Measurements from ENCODE around the gene RBM33.

The RBM33 gene

DNA sequence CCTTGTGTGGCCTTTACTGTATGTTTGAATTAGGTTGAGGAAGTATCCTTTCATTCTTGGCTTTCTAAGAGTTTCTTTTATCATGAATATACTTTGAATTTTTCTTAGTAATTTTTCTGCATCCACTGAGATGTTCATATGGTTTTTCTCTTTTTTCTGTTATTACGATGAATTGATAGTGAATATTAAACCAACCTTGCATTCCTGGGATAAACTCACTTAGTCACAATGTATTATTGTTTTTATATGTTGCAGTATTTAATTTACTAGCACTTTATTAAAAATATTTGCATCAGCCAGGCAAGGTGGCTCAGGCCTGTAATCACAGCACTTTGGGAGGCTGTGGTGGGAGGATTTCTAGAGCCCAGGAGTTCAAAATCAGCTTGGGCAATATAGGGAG is 15.3 kb upstream of the RBM33 start:
- no peak for DNase-seq (ENCODE audit: low read depth)

DNA sequence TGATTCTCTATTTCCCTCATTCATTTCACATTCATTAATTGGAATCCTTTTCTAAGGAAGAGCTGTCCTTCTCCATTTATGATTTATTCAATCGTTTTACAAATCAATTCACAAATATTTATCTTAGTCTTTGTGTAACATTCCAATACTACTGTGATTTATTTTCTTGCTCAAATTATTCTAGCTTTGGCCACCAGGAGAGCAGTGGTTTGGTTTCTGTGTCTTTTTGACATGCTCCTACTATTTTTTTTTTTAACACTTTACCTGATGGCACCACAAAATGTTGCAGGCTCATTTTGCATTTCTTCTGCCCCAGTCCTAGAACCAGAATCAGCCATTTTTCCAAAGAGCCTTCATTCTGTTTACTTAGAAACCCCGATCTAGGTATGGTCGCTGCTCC is 13.3 kb upstream of the RBM33 start:
- DNase-seq (ENCODE audit: low read depth), result no peak

DNA sequence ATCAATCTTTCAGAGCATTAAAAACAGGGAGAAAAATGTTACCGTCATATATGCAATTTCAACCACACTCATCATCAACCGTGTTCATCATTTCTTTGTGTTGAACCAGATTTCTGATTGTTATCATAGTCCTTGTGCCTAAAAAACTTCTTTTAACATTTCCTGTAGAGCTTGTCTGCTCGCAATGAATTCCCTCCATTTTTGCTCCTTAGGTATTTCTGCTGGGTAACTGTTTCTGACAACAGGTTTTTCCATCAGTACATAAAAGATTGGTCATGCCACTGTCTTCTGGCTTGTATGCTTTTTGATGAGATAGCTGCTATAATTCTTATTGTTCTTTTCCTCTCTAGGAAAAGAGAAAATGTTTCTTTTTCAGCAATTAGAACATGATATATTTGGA is 8.6 kb upstream of the RBM33 start:
- no peak for DNase-seq (ENCODE audit: low read depth)

DNA sequence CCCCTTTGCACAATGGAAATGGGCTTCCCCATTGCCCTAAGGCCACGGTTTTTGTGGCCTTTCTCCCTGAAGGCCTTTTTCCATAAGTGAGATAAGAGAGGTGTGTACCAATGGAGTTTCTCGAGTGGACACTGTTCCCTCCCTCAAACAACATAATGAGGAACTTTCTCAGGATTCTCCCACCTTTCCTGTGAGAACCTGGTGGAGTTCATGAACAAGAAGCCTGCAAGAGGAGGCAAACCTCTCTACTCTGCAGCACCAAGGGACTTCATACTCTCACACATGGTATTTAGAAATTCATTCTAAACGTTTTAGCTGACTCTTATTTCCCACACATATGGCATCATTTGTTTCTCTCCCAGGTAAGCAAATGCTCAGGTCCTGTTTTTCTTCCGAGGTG is 7.3 kb upstream of the RBM33 start:
- DNase-seq (ENCODE audit: low read depth), result no peak

DNA sequence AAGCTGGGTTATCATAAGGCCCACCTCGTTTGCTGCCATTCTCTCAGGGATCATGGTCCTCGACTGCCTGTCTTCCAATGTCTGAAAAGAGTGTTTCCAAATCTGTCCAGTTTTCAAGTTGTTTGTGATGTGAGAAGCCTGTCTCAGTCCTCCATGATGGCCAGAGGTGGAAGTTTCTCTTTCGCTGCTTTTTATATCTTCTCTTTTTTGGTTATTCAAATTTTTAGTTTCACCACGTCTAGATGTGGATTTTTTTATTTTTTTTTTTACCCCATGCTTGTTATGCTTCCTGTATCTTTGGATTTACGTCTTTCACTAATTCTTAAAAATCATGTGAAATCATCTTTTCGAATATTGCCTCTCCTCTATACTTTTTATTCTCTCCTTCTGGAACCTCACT is 6.1 kb upstream of the RBM33 start:
- DNase-seq (ENCODE audit: low read depth), result no peak

DNA sequence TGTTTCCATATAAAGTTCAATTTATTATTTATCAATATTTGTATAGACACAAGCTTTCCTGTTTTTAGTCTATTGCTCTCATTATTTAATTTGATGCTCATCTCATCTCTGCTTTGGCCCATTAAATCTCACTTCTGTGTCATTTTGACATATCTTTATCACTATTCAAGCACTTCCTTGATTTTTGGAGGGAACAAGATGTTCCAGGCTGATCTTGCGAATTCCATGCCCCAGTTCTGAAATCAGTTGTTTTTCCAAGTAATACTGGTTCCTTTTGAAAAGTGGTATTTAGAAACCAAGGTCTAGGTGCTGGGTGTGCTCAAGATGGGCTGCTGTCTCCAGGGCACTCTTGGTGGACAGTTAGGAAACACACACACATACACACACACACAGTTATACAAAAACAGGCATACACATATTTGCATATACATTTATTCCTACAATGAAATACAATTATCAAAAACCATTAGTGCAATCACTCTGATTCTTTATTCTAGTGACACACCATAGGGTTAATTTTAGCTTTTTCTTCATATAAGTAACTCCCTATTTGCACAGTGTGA is 4.4 kb upstream of the RBM33 start:
- no peak for DNase-seq (ENCODE audit: low read depth)

DNA sequence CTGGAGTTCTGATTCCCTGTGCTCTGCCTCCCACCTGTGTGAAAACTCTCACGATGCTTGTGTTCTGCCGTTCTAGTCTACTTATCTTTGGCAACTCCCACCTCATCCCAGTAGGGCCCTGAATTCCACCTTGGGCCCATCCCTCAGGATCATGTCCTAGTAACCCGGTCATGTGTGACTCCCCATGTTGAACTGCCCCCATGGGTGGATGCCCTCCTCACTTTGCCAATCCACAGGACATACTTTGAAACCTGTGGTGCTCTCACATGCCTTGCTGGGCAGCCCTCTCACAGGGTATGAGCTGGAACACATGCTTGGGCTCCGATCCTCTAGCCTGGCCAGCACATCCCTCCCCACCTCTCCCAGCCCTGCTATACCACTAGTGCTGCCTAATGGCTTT is 3.8 kb upstream of the RBM33 start:
- no peak for DNase-seq (ENCODE audit: low read depth)

DNA sequence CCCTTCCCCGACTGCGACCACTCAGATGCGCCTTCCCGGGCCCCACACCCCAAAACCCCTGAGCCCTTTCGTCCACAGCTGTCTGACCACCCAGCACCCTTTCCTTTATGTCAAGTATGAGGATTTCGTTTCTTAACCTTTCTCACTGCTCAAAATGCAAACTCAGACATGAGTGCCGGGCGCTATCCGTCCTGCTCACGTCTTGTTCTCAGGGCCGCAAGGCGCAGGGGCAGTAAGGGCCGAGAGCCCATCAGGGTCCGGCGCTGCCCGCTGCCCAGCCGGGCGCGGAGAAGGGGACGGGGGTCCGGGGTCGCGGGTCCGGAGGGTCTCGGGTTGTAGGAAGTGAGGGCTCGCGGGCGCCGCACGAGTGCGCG is 670 bp upstream of the RBM33 start:
- no peak for DNase-seq (ENCODE audit: low read depth)

DNA sequence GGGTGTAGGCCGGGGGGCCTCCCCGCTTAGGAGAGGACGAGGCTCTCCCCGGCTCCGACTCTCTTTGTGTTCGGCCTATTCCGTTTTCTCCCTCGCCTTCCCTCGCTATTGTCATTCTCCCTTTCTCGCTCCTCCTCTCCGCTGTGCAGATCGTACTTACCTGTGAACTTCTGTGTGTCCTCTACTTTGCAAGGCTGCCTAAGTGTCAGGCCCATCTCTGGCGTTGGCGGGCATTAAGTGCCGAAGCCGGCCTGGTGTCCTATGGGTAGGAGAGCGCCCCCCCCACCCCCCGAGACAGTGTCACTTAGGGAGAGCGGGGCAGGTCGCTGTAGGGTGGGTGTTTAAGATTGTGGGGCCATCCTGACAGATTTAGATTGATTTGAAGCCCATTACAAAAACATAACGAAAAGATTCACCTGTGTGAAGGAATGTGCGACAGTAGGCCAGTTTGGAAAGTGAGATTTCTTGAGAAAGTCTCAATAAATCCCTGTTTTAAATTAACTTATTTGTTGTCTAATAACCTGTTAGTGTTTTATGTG is 579 bp downstream of the RBM33 start:
- peak; percentile 17 for DNase-seq (ENCODE audit: low read depth)

DNA sequence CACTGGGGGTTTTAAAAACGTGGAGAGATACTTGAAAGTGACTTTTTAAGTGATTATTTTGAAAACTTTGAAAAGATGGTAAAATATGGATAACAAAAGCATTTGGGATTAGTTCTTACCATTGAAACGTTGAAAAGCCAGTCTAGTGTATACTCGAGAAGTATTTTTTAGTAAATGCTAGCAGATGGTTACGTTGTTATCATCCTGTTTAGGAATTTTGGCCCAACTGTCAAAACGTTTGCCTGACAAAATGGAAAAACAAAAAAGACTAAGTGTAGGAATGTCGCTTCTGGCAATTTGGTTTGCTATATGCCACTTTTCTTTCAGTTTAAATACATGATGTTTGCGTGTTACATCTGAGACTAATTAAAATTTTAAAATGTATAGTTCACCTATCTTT is 1.2 kb downstream of the RBM33 start:
- no peak for DNase-seq (ENCODE audit: low read depth)

DNA sequence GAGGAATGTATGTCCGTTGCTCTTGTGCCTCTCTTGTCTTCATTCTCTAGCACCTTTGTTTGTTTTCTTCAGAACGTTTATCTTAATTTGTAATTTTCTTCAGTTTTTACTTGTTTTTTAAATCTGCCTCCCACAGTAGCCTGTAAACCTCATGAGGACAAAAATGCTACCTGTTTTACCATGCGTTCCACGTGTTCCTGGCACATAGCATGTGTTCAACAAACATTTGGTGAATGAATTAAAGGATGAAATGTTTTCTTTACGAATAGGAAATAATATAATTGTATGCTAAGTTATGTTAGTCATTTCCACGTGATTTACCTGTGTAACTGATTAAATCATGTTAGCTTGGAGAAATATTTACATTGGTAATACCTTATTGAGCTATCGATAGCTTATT is 2.2 kb downstream of the RBM33 start:
- DNase-seq (ENCODE audit: low read depth), result no peak

DNA sequence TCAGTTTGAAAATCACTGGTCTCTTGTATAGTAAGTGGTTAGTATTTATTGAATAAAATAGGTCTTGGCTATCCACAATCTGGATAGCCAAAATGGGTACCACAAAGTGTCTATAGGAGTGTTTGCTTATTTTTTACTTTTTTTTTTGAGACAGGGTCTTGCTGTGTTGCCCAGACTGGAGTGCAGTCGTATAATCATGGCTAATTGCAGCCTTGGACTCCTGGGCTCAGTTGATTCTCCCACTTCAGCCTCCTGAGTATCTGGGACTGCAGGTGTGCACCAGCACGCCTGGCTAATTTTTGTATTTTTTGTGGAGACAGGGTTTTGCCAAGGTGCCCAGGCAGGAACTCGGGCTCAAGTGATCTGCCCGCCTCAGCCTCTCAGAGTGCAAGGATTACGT is 2.8 kb downstream of the RBM33 start:
- no peak for DNase-seq (ENCODE audit: low read depth)

DNA sequence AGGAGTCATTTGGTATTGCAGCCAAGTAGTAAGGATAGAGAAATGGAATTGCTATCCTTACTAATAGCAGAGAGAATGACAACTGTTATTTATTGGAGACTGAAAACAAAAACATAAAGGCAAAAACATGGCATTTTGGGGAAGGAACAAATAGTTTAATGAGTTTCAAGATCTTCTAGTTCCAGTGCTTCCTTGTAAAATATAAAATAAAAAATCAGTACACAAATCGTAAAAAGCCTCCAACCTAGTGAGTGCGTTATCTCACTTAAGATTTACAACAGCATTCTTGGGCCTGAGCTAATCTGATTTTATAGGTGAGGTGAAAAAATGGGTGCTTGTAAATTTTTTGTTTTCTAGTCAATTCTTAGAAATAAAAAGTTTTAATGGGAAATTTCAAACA is 3.3 kb downstream of the RBM33 start:
- no peak for DNase-seq (ENCODE audit: low read depth)

DNA sequence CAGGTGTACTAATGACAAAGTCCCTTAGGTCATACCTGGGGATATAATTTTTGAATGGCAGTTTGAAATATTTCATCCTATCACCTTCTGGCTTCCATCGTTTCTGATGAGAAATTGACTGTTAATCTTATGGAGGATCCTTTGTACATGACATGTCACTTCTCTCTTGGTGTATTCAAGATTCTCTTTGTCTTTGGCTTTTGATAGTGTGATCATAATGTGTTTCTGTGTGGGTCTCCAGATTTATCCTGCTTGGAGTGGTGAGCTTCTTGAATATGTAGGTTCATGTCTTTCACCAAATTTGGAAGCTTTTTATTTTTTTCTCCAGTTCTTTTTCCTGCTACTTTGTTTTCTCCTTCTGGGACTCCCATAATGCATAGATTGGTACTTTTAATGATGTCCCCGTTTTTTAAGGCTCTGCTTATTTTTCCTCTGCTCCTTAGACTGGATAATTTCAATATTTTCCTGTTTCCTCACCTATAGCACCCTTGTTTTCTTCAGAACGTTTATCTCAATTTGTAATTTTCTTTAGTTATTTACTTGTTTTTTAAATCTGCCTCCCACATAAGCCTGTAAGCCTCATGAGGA is 4.4 kb downstream of the RBM33 start:
- no peak for DNase-seq (ENCODE audit: low read depth)

DNA sequence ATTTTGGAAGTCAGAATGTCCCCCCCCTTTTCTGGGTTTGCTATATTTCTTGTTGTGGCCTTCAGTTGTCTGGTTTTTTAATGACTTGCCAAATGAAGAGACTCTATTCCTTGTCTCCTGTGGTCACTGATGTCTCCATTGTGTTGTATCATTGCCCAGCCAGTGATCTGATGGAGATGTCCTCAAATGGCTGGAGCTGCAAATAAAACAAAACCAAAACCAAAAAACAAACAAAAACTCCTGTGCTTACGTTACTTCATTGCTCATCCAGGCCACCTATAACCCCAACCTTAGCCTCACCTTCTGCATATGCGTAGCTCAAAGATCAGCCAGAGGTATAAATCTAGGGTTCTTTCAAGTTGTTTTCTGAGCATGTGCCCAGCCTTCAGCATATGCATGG is 5.1 kb downstream of the RBM33 start:
- no peak for DNase-seq (ENCODE audit: low read depth)

DNA sequence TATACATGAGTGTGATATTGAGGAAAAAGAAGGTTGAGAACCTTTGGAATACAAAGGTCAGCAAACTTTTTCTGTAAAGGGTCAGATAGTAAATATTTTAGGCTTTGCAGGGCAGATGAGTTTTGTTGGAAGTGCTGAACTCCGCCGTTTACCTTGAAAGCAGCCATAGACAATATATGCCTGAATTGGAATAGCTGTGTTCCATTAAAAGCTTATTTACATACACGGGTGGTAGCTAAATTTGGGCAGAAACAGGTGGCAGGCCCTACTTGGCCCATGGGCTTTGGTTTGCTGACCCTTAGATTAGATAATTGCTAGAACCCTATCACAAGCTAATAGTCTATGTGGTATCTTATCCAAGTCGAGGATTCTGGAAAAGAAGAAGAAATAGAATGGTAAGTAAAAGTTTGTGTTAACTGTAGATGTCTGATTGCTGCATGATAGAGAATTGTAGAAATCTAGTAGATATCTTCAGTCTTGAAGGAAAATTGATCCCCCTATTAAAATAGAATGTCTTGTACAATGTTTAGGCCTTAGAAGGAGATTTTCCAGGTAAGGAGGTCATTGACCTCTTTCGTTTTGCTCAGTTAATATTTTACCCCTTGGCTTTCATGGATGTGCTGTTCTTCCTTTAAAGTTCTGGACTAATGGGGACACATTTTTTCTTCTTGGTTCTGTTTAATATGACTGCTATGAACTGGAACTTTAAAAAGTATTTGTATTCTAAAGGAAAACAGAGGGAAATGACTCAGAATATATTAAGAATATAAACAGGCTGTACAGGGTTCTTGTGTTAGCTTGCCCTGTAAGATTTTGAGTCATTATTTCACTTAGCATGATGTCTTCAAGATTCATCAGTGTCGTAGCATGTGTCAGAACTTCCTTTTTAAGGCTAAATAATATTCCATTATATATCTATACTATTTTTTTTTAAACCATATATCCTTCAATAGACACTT is 8.0 kb downstream of the RBM33 start:
- DNase-seq (ENCODE audit: low read depth), result no peak

DNA sequence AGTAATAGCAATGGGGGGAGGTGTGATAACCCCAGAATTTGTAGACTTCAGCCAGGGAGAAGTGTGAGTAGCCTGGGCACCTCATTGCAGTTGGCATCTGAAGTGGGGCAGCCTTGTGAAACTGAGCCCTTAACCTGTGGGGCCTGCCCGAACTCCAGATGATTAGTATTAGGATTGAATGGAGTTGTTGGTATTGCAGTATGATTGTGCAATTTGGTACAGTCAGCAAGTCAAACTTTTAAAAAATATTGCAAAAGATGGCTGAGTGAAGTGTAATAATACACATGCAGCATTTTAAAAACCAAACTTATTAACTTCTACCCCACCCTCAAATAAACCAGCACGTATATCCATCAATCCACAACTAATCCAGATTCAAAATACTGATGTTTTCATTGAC is 9.3 kb downstream of the RBM33 start:
- DNase-seq (ENCODE audit: low read depth), result no peak

DNA sequence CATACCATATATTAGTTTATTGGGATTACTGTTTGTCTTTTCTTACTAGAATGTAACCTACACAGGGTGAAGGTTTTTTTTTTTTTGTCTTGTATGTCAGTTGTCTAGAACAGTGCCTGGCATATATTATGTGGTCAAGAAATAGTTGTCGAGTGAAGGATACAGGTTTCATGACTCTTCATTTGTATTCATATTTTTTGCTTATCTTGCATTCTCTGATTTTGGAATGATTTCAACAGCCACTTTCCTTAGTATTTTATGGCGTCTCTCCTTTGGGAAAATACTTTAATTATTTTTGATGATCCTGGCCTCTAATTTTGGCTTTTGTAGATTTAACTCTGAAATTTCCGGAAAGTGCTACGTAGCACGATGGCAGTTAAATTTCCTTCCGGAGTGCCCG is 12.4 kb downstream of the RBM33 start:
- no peak for DNase-seq (ENCODE audit: low read depth)

DNA sequence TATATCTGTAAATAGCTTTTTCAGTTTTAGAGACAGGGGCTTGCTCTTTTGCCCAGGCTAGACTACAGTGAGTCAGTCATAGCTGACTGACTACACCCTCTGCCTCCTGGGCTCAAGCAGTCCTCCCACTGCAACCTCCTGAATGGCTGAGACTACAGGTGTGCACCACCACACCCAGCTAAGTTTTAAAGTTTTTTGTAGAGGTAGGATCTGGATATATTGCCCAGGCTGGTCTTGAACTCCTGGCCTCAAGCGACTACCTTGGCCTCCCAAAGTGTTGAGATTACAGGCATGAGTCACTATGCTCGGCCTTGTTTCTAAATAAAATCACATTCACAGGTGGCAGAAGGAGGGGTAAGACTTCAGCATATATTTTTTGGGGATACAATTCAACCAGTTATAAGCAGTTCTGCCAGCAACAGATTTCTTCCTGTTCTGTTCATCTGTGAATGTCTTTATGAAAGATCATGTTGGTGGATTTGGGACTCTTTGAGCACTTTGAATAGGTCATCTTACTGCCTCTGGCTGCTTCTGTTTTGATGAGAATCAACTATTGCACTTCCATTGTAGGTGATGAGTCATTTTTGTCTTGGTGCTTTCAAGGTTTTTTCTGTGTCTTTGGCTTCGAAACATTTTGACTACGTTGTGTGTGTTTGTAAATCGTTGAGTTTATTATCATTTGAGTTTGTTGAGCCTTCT is 15.7 kb downstream of the RBM33 start:
- DNase-seq (ENCODE audit: low read depth), result no peak

DNA sequence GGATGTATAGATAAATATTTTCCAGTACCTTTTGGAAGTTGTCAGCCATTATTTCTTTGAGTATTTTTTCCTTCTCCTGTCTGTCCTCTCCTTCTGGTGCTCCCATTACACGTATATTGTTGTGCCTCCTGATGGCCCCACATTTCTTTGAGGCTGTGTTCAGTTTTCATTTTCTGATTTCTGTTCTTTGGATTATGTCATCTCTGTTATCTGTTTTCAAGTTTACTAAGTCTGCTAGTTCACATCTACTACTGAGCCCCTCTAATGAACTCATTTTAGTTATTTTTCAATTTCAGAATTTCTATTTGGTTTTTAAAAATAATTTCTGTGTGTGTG is 16.3 kb downstream of the RBM33 start:
- DNase-seq (ENCODE audit: low read depth), result no peak

DNA sequence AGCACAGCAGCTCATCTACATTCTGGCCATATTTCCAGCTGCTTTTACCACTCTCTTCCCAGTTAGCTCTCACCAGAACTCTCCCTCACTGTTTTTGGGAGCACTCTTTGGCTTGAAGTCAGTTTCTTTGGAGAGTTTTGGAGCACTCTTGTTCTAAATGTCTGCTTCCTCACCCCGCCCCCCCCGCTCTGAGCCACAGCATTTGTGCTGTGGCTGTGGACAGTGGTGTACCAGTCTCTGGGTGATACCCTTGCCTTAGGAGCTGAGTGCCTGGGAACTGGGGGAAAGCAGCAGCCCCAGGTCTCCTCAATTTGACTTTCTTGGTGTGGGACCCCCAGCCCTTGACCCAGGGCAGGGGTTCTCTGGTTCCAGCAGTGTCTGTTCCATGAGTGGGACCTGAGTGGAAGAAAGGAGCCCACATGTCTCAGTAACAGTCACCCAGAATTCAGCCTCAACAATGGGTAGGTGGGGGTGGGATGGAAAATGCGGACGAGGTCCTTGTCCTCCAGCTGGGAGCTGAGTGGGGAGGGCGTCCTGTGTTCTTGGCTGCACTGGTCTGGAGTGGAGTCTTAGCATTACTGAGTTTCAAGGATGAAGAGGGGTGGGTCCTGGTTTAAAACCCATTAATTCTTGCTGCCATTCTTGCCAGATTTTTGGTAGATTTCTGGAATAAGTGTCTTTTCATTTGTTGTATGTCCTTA is 18.0 kb downstream of the RBM33 start:
- no peak for DNase-seq (ENCODE audit: low read depth)

DNA sequence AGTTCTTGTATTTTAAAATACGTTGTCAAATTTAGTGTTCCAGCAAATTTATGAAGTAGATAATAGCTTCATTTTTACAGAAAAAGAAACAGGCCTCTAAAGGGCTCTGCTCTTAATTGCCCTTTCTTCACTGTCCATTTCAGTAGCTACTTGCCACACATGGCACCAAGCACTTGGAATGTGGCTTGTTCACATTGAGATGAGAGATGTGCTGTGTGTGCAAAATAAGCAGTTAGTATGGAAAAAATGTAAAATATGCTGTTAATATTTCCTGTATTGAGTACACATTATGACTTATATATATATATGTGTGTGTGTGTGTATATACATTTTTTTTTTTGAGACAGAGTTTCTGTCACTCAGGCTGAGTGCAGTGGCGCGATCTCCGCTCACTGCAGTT is 19.5 kb downstream of the RBM33 start:
- no peak for DNase-seq (ENCODE audit: low read depth)
